GM12878 (cell line): ENCODE results near the gene TBC1D1. TPM values are rescaled to one million over a fixed set of nuclear protein-coding genes. Genes with fewer than 3 reads are reported as not detected.

Experiments used
- ATAC-seq: fragments of 200-7000 bp; cut with Tn5 transposase; 3 replicates; pipeline ENCODE4 v1.9.1; 2020; ENCODE audit warnings: mild to moderate bottlenecking, moderate library complexity
- BruUV-seq: library from RNA; stranded (reverse); fragments of 400-500 nt; replicated peaks from 2 replicates; lab custom pipeline; 2021; lab: Mats Ljungman, UMichigan
- CTCF ChIA-PET: fragments of 300-600 bp; sonication (Branson Sonifier 250); formaldehyde crosslinking; extraction: SDS; loops from one replicate; lab custom pipeline; 2021; ENCODE audit warnings: inconsistent platforms; lab: Yijun Ruan, JAX
- POLR2A ChIA-PET: fragments of 350-600 bp; formaldehyde crosslinking; extraction: SDS; loops from one replicate; lab custom pipeline; 2021; ENCODE audit warnings: inconsistent platforms; lab: Charles Lee
- RAD21 ChIA-PET: fragments of 300-600 bp; sonication (Branson Sonifier 250); formaldehyde crosslinking; loops from one replicate; lab custom pipeline; 2023; ENCODE audit warnings: antibody characterized with exemption; ENCODE audit not compliant: unreplicated experiment; lab: Charles Lee
- SMC1A ChIA-PET: fragments of 300-600 bp; sonication (Branson Sonifier 250); formaldehyde crosslinking; loops from one replicate; lab custom pipeline; 2023; ENCODE audit not compliant: unreplicated experiment, uncharacterized antibody; lab: Charles Lee
- DNase-seq: peaks from one replicate; pipeline ENCODE4 v3.0.0-alpha.2; 2011; ENCODE audit warnings: low read depth, low spot score
- FAIRE-seq: peaks from 3 replicates; lab custom pipeline; 2011; peaks lifted over from hg19 to GRCh38; lab: Jason Lieb, UNC
- H2AFZ ChIP-seq: 2 replicates; pipeline ENCODE4 v1.6.0; 2011; ENCODE audit warnings: low read depth, low read length, control low read depth; ENCODE audit not compliant: control insufficient read depth
- H3K27ac ChIP-seq: 2 replicates; pipeline ENCODE4 v1.5.1; 2011; ENCODE audit warnings: control low read depth; ENCODE audit not compliant: control insufficient read depth, insufficient read depth
- H3K27me3 ChIP-seq, 2 experiments: replicated peaks in 1 of 2; 2 replicates each; pipeline versions ENCODE4 v1.6.0 to v1.6.1; 2011; ENCODE audit warnings: low read length in 1 of 2; ENCODE audit not compliant: control insufficient read depth in 2 of 2, insufficient read depth in 2 of 2
- H3K36me3 ChIP-seq, 2 experiments: 2 replicates each; pipeline ENCODE4 v1.5.1; 2011; ENCODE audit warnings: low read length in 1 of 2; ENCODE audit not compliant: control insufficient read depth in 2 of 2, insufficient read depth in 2 of 2
- H3K4me1 ChIP-seq: 2 replicates; pipeline ENCODE4 v1.6.1; 2011; ENCODE audit warnings: mild to moderate bottlenecking, low read length, moderate library complexity, mixed read lengths; ENCODE audit not compliant: control insufficient read depth, insufficient read depth
- H3K4me2 ChIP-seq: 2 replicates; pipeline ENCODE4 v1.6.0; 2011; ENCODE audit warnings: control low read depth; ENCODE audit not compliant: control insufficient read depth, insufficient read depth
- H3K4me3 ChIP-seq: fragments of 200-600 bp; sonication (generic); 2 replicates; pipeline ENCODE4 v1.5.1; 2016
- H3K79me2 ChIP-seq: 2 replicates; pipeline ENCODE4 v1.6.0; 2011; ENCODE audit warnings: low read length; ENCODE audit not compliant: control insufficient read depth, insufficient read depth
- H3K9ac ChIP-seq: 2 replicates; pipeline ENCODE4 v1.8.0; 2011; ENCODE audit warnings: low read length, control low read depth, mixed read lengths; ENCODE audit not compliant: control insufficient read depth, insufficient read depth
- H3K9me3 ChIP-seq: replicated peaks from 3 replicates; pipeline ENCODE4 v1.5.1; 2011; ENCODE audit warnings: mild to moderate bottlenecking, low read length; ENCODE audit not compliant: control insufficient read depth, insufficient read depth
- H4K20me1 ChIP-seq: 2 replicates; pipeline ENCODE4 v1.6.0; 2011; ENCODE audit not compliant: control insufficient read depth, insufficient read depth
- DPF2 ChIP-seq: fragments of 450-650 bp; IDR thresholded peaks from 2 replicates; pipeline ENCODE4 v1.6.1; 2017; ENCODE audit warnings: mild to moderate bottlenecking
- FOXM1 ChIP-seq: IDR thresholded peaks from 2 replicates; pipeline ENCODE4 v1.6.1; 2012; ENCODE audit warnings: low read depth, mild to moderate bottlenecking, inconsistent platforms, low read length, moderate library complexity
- LARP7 ChIP-seq: fragments of 450-650 bp; IDR thresholded peaks from 2 replicates; pipeline ENCODE4 v1.6.1; 2017; ENCODE audit warnings: mild to moderate bottlenecking
- PAX5 ChIP-seq: IDR thresholded peaks from 2 replicates; pipeline ENCODE4 v1.6.1; 2011; ENCODE audit warnings: low read depth, low read length, borderline replicate concordance
- SIX5 ChIP-seq: IDR thresholded peaks from 2 replicates; pipeline ENCODE4 v1.6.1; 2011; ENCODE audit warnings: mild to moderate bottlenecking, low read depth, low read length, moderate library complexity; ENCODE audit not compliant: severe bottlenecking
- SPI1 ChIP-seq: IDR thresholded peaks from 2 replicates; pipeline ENCODE4 v1.6.1; 2011; ENCODE audit warnings: low read depth, mild to moderate bottlenecking, low read length, moderate library complexity, borderline replicate concordance; ENCODE audit not compliant: insufficient read depth
- ZSCAN29 ChIP-seq: fragments of 450-650 bp; IDR thresholded peaks from 2 replicates; pipeline ENCODE4 v1.6.1; 2017; ENCODE audit warnings: mild to moderate bottlenecking, moderate library complexity
- whole genome bisulfite sequencing: methylation state at CpG from one replicate; pipeline ENCODE4 v1.1.6; 2016; ENCODE audit warnings: low lambda C conversion rate; ENCODE audit not compliant: insufficient replicate concordance, insufficient coverage; ENCODE audit errors: missing lambda C conversion rate; 5-methylcytosine and 5-hydroxymethylcytosine counted together
- in situ Hi-C: fragments of 300-500 bp; cut with MboI; formaldehyde crosslinking; loops from 9 replicates; pipeline ENCODE4 v1.14.3; 2018; ENCODE audit warnings: mixed read lengths
- intact Hi-C: fragments of 100-400 bp; cut with micrococcal nuclease; formaldehyde crosslinking; loops from one replicate; pipeline ENCODE4 v1.14.2; 2022; ENCODE audit not compliant: unreplicated experiment
- polyA plus RNA-seq, 11 experiments: library from polyadenylated mRNA; depleted of rRNA in 4 of 11; unstranded in 6 of 11; stranded (reverse) in 5 of 11; fragments of >200 nt; fragmentation: Nextera tagmentation in 4 of 11; fragmentation: Illumina TruSeq in 1 of 11; extraction: Ambion mirVana in 4 of 11; extraction: Trizol in 1 of 11; gene quantifications; 1 replicate in 1 of 11; 2 replicates in 10 of 11; pipeline versions ENCODE4 v1.2.1 to v1.2.3, GENCODE V29; 2011 to 2016; ENCODE audit warnings: inconsistent platforms in 2 of 11, missing spikeins in 2 of 11, low read depth in 1 of 11
- total RNA-seq, 4 experiments: library from RNA; depleted of rRNA in 3 of 4; stranded (reverse); fragments of >200 nt in 3 of 4; fragmentation: Illumina TruSeq in 1 of 4; extraction: Trizol in 1 of 4; gene quantifications; 2 replicates each; pipeline versions ENCODE4 v1.2.1 to v1.2.3, GENCODE V29; 2013 to 2021
- TF ChIP-seq, protein P1 (sequence below): IDR thresholded peaks from 2 replicates; pipeline ENCODE4 v1.6.1; 2011; ENCODE audit warnings: borderline replicate concordance, low read depth, mild to moderate bottlenecking, moderate library complexity, low read length; ENCODE audit not compliant: insufficient read depth, poor library complexity, severe bottlenecking
- TF ChIP-seq, protein P2 (sequence below): fragments of 450-650 bp; formaldehyde crosslinking; IDR thresholded peaks from 2 replicates; pipeline ENCODE4 v1.4.0; 2020; ENCODE audit warnings: mild to moderate bottlenecking, moderate library complexity

The TBC1D1 gene
- total and polyA plus RNA-seq, 10 of the 15 experiments (the other 5 are each of a cell fraction or from before 2014, with no cell fraction given), result 5.3 to 102 (median 57.8) TPM

- no peaks in the 10 kb centered on the region for H3K9me3 ChIP-seq
- H3K27ac ChIP-seq, result no peak overlapping the region
- no peak overlapping the region for H3K4me3 ChIP-seq
- SMC1A ChIA-PET, result interaction anchor here (0.8 to 2.2 kb wide), 8 partner anchors 10 to 101 kb away, joined by 3 to 12 read pairs (median 3); no protein-coding TSS in a partner anchor
- no peaks in the 10 kb centered on the region for H3K4me1 ChIP-seq
- 86% methylated on average over 9 of the region's 9 CpGs for WGBS
- in situ Hi-C loops, result no loop called here
- ATAC-seq (no peak), DNase-seq (no peak), FAIRE-seq (no peak)
- RAD21 ChIA-PET, result interaction anchor here (0.8 kb wide), 1 partner anchor 9 kb away, joined by 3 read pairs; no protein-coding TSS in a partner anchor
- H3K4me2 ChIP-seq, result no peak overlapping the region
- H4K20me1 ChIP-seq, result no peaks in the 10 kb centered on the region
- H3K79me2 ChIP-seq, result peaks cover 1% of the 10 kb centered on the region
- TF ChIP-seq LARP7 (no peak), FOXM1 (no peak), SPI1 (no peak), DPF2 (no peak), ZSCAN29 (no peak), SIX5 (no peak), PAX5 (no peak)
- TF ChIP-seq, protein P1, sequence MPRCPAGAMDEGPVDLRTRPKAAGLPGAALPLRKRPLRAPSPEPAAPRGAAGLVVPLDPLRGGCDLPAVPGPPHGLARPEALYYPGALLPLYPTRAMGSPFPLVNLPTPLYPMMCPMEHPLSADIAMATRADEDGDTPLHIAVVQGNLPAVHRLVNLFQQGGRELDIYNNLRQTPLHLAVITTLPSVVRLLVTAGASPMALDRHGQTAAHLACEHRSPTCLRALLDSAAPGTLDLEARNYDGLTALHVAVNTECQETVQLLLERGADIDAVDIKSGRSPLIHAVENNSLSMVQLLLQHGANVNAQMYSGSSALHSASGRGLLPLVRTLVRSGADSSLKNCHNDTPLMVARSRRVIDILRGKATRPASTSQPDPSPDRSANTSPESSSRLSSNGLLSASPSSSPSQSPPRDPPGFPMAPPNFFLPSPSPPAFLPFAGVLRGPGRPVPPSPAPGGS, result no peak
- TF ChIP-seq, protein P2, sequence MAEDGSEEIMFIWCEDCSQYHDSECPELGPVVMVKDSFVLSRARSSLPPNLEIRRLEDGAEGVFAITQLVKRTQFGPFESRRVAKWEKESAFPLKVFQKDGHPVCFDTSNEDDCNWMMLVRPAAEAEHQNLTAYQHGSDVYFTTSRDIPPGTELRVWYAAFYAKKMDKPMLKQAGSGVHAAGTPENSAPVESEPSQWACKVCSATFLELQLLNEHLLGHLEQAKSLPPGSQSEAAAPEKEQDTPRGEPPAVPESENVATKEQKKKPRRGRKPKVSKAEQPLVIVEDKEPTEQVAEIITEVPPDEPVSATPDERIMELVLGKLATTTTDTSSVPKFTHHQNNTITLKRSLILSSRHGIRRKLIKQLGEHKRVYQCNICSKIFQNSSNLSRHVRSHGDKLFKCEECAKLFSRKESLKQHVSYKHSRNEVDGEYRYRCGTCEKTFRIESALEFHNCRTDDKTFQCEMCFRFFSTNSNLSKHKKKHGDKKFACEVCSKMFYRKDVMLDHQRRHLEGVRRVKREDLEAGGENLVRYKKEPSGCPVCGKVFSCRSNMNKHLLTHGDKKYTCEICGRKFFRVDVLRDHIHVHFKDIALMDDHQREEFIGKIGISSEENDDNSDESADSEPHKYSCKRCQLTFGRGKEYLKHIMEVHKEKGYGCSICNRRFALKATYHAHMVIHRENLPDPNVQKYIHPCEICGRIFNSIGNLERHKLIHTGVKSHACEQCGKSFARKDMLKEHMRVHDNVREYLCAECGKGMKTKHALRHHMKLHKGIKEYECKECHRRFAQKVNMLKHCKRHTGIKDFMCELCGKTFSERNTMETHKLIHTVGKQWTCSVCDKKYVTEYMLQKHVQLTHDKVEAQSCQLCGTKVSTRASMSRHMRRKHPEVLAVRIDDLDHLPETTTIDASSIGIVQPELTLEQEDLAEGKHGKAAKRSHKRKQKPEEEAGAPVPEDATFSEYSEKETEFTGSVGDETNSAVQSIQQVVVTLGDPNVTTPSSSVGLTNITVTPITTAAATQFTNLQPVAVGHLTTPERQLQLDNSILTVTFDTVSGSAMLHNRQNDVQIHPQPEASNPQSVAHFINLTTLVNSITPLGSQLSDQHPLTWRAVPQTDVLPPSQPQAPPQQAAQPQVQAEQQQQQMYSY (CRISPR knock-in tag), result no peak
- BruUV-seq, result no TSS peak
- no peak overlapping the region for H2AFZ ChIP-seq
- H3K36me3 ChIP-seq, result peaks cover 3% of the 10 kb centered on the region in 2 experiments; a peak in 2 of 4 replicates
- intact Hi-C loops, result no loop called here
- no peaks in the 10 kb centered on the region for H3K27me3 ChIP-seq
- POLR2A ChIA-PET, result interaction anchor here (1.0 to 2.9 kb wide), 2 partner anchors 11 to 78 kb away, joined by 3 to 8 read pairs; no protein-coding TSS in a partner anchor
- CTCF ChIA-PET, result interaction anchor here (1.8 kb wide), 1 partner anchor 133 kb away, joined by 5 read pairs; no protein-coding TSS in a partner anchor
- H3K9ac ChIP-seq, result no peak overlapping the region
Observed at GRCh38 chr4:37902738-37903693, 12.1 kb downstream of the TBC1D1 start.
